Gastroesophageal sphincter (tissue), 3 donors: ENCODE results near the gene TNFRSF8.

Source experiments
- CTCF ChIP-seq, 4 experiments: fragments of 200-600 bp in 2 of 4; fragments of 450-650 bp in 2 of 4; sonication (generic) in 1 of 4; IDR thresholded peaks; one replicate each; pipeline ENCODE4 v1.5.1; 2017 to 2019; ENCODE audit warnings: antibody characterized with exemption in 4 of 4, mild to moderate bottlenecking in 2 of 4, moderate library complexity in 2 of 4
- EP300 ChIP-seq: sonication (generic); formaldehyde crosslinking; IDR thresholded peaks from one replicate; pipeline ENCODE4 v1.6.1; 2017; ENCODE audit warnings: antibody characterized with exemption, mild to moderate bottlenecking
- POLR2AphosphoS5 ChIP-seq: sonication (generic); formaldehyde crosslinking; IDR thresholded peaks from one replicate; pipeline ENCODE4 v1.6.1; 2017; ENCODE audit warnings: antibody characterized with exemption

DNA sequence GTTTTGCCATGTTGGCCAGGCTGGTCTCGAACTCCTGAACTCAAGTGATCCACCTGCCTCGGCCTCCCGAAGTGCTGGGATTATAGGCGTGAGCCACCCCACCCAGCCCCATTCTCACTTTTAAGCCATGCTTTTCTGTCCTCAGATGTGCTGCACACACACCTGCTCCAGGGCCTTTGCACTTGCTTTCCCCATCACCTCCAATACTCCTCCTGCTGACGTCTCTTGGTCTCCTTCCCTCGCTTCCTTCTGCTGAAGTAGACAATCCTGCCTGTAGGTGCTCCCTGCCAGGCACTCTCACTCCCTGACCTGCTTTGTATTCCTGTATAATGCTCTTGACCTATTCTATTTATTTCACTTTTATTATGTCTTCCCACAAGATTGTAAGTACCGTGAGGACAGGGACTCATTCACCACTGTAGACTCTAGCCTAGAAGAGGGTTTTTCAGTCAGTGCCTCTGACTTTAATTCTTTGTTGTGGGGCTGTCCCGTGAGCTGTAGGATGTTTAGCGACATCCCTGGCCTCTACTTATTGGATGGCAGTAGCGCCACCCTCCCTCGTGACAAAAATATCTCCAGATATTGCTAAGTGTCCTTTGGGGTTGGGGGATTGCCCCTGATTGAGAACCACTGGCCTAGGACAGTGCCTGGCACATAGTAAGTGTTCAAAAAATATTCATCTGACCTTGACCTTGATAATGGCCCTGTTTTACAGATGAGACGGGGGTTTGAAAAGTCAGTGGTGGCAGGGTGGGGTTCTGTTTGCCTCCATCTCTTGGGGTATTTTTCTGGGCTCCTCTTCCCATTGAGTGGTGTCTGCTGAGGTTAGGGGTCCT is 108.3 kb downstream of the TNFRSF8 start:
- TF ChIP-seq CTCF (IDR thresholded peaks at IDR 0.05) (no peak), POLR2AphosphoS5 (no peak), EP300 (no peak)
